MM.1S (cell line): ENCODE results near the gene CX3CL1.

Source experiments
- CTCF ChIP-seq: fragments of 300-600 bp; sonication (generic); IDR thresholded peaks from 2 replicates; pipeline ENCODE4 v1.5.1; 2016; ENCODE audit warnings: antibody characterized with exemption, low read length, mixed read lengths
- EZH2 ChIP-seq: fragments of 300-600 bp; sonication (generic); optimal IDR thresholded peaks from 2 replicates; pipeline ENCODE3; 2017; ENCODE audit warnings: low read depth, mild to moderate bottlenecking, antibody characterized with exemption, low read length, mixed read lengths
- EZH2phosphoT487 ChIP-seq: fragments of 300-600 bp; sonication (generic); IDR thresholded peaks from 2 replicates; pipeline ENCODE4 v1.6.1; 2018; ENCODE audit warnings: antibody characterized with exemption, low read length

GRCh38 chr16:57364143-57364542 lies 8.1 kb upstream of the CX3CL1 start:
- no peak for TF ChIP-seq CTCF
- TF ChIP-seq EZH2, result no peak
- no peak for TF ChIP-seq EZH2phosphoT487
